Left renal cortex interstitium (tissue), 4 donors: ENCODE measurements around the gene SYT12. TPM values are rescaled to one million over a fixed set of nuclear protein-coding genes. Genes with fewer than 3 reads are reported as not detected.
"Not testable (repeated sequence)": the region's sequence is repeated elsewhere in the genome, so short reads cannot be mapped to it uniquely, and the experiment has no call there.

ENCODE experiments used
- DNase-seq, 4 donors: peaks; one replicate each; pipeline ENCODE4 v3.0.0-alpha.2; 2013; ENCODE audit warnings: low read depth in 4 of 4, low spot score in 2 of 4, missing footprints in 1 of 4
- polyA plus RNA-seq, 4 donors: library from polyadenylated mRNA; unstranded; fragments of 120-200 nt; gene quantifications; one replicate each; pipeline ENCODE4 v1.2.1, GENCODE V29; 2013; ENCODE audit not compliant: insufficient read length in 4 of 4

Gene SYT12, protein sequence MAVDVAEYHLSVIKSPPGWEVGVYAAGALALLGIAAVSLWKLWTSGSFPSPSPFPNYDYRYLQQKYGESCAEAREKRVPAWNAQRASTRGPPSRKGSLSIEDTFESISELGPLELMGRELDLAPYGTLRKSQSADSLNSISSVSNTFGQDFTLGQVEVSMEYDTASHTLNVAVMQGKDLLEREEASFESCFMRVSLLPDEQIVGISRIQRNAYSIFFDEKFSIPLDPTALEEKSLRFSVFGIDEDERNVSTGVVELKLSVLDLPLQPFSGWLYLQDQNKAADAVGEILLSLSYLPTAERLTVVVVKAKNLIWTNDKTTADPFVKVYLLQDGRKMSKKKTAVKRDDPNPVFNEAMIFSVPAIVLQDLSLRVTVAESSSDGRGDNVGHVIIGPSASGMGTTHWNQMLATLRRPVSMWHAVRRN
- polyA plus RNA-seq = under 1 TPM; 0.14 to 0.27 (median 0.17) TPM

DNA sequence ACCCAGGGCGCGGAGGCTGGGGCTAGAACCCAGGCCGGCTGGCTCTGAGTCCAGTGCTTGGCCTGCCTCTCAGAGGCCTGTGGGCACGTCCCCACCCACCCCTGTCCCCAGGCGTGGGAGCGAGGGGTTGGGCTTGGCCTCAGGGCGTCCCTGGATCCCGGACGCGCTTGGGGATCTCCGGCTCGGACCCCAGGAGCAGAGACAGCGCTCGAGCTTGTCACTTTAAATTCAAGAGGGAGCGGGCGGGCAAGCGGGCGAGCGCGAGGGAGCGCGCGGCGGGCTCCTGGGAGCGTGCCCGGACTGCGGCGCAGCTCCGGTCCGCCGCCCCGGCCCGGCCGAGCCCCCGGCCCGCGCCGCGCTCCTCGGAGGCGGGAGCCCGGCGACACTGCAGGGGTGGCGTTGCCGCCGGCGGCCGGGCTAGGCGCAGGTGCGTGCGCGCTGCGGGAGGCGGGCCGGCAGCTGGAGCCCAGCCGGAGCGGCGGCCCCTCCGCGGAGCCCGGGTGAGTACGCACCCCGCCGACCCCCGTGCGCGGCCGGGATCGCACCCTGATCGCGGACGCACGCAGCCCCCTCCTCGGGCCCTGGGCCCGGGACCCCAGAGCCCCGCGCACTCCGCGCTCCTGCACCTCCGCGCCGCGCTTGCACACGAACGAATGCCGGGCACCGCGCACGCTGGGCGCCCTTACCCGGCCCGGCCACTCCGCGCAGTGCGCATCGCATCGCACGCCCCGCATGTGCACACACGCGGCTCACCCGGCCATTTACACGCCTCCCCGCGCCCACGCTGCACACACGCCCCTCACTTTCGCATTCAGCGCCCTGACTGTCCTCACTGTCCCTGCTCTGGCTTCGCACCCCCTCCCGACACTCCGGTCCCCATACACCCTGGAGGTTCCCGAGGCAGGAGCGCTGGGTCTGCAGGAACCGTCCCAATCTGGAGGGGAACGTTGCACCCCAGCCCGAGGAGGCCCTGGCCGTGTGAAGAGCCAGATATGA lies at the start of gene SYT12:
SYT12 (plus strand) TSS at position 174 of the 996 bp plus-strand sequence. CDS start 7,011 bp downstream, outside the sequence.
- DNase-seq = no peak

DNA sequence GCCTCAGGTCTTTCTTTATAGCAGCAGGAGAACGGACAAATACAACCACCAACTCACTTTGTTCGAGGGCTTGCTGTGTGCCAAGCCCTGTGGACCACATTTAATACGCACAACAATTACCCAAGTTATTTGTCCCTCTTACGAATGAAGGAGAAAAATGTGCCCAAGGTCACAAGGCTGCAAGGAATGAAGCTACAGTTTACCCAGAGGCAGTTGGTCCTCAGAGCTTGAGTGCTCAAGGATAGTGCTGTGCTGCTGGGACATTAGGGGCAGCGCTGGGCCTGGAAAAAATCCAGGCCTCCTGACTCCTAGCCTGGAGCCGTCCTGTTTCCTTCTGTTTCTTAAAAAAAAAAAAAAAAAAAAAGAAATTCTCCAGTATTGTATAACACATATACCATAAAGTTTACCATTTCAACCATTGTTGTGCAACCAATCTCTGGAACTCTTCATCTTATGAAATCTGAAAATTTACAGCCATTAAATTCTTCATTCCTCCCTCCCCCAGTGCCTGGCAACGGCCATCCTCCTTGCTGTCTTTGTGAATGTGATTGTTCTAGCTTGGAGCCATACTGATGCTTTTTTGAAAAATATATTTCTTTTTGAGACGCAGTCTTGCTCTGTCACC lies 48.9 kb upstream of the SYT12 start:
- no peak for DNase-seq

DNA sequence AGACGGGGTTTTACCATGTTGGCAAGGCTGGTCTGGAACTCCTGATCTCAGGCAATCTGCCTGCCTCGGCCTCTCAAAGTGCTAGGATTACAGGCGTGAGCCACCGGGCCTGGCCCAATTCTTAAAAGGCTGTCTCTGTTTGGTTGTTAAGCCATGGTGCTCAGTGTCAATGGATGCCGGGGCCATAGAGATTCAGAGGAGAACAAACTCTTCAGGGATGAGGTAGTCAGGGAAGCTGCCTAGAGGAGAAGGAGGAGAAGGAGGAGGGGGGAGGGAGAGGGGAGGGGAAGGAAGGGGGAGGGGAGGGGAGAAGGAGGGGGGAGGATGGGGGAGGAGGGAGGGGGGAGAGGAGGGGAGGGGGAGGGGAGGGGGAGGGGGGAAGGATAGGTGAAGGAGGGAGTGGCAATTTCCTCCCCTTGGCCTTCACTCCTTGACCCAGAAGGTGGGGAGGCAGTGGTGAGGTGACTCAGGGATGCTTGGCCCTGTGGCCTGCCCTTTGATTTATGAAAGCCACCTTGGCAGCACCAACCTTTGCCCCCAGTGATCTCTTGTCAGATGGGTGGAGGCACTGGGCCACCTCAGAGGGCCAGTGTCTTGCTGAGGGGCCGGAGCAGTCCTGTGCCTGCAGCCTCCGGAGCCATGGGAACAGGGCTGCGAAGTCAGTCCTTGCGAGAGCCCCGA lies 48.1 kb upstream of the SYT12 start, which contains the start of gene C11orf86:
C11orf86 (plus strand) TSS at position 581 of the 681 bp plus-strand sequence; CDS start at position 640, 59 bp downstream.
- DNase-seq = no peak

DNA sequence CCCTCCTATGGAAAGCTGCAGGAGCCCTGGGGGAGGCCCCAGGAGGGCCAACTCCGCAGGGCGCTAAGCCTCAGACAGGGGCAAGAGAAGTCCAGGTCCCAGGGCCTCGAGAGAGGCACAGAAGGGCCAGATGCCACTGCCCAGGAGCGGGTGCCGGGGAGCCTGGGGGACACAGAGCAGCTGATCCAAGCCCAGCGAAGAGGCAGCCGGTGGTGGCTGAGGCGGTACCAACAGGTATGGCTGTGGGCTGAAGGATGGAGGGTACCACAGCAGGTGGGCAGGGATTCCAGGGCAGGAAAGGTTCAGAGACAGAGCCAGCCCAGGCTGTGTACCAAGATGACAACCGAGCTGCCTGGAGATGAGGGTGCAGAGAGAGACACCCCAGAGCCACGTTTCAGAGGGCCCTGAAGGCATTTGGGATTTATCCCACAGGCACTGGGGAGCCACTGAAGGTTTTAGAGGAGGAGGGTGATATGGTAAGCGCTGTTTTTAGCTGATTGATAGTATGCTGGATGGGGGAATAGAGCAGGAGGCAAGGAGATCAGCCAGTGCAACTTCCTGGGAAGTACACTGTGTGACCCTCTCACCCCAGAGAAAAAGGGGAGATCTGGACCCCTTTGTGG lies 47.4 kb upstream of the SYT12 start:
- DNase-seq = no peak

- DNase-seq = no peak
Observed at GRCh38 chr11:66976028-66976467, 46.9 kb upstream of the SYT12 start.

DNA sequence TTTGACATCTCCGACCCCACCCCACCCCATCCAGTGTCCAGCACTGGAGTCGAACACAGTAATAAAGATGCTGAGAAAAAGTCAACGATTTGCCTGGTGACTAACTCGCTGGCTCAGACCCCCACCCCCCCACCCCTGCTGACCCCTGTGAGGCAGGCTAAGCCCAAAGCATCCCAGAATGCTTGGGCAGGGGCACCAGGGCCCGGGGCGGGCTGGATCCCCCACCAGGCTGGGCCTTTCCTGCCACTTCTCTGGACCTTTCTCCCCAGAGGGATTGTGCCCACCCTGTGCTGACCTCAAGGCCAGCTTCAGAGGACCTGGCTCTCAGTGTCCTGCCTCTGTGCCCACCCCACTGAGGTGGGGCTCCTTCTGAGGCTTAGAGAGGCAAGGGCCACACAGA lies 46.0 kb upstream of the SYT12 start:
- no peak for DNase-seq

- DNase-seq = no peak
Observed at GRCh38 chr11:66978229-66978628, 44.7 kb upstream of the SYT12 start.

- DNase-seq = no peak
Observed at GRCh38 chr11:66978717-66979116, 44.2 kb upstream of the SYT12 start.

DNA sequence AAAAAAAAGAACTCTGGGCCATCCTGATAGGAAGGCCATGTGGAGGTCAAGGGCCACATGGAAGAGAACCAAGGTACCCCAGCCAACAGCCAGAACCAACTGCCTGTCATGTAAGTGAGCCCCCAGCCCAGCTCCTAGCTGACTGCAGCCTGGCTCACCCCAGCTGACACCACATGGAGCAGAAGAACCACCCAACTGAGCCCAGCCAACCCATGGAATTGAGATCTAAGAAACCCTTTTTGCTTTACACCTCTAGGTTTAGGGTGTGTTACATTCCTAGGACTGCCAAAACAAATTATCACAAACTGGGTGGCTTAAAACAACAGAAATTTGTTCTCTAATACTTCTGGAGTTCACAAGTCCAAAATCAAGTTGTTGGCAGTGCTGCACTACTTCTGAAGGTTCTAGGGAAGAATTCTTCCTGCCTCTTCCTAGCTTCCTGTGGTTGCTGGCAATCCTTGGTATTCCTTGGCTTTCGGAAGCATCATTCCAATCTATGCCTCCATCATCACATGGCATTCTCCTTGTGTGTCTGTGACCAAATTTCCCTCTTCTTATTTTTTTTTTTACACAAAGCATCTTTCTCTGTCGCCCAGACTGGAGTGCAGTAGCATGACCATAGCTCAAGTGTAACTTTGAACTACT lies 43.5 kb upstream of the SYT12 start:
- no peak for DNase-seq

DNA sequence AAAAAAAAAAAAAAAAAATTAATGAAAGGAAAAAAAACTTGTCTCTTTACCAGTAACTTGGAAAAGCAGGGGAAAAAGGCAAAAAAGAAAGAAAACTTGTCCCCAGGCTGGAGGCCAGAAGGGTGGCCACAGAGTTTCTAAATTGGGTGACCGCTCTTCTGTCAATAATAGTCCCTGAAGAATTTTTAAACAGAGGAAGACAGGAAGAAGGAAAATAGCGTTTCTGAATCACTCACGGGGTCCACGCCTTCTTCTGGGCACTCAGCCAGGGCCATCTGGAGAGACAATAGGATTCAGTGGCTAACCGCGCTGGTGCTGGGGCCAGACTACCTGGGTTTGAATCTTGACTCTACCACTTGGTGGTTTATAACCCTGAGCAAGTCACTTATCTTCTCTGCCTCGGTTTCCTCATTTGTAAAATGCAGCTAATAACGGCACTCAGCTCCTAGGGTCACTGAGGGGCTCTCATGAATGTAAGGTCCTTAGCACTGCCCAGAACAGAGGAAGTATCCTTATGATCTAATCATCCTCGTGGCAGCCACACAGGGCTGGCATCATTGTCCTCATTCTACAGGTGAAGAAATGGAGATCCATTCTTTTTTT lies 40.9 kb upstream of the SYT12 start:
- DNase-seq = peak in 1 of 4 donors; percentile 37

- DNase-seq = no peak
Observed at GRCh38 chr11:66983275-66983924, 39.5 kb upstream of the SYT12 start.

DNA sequence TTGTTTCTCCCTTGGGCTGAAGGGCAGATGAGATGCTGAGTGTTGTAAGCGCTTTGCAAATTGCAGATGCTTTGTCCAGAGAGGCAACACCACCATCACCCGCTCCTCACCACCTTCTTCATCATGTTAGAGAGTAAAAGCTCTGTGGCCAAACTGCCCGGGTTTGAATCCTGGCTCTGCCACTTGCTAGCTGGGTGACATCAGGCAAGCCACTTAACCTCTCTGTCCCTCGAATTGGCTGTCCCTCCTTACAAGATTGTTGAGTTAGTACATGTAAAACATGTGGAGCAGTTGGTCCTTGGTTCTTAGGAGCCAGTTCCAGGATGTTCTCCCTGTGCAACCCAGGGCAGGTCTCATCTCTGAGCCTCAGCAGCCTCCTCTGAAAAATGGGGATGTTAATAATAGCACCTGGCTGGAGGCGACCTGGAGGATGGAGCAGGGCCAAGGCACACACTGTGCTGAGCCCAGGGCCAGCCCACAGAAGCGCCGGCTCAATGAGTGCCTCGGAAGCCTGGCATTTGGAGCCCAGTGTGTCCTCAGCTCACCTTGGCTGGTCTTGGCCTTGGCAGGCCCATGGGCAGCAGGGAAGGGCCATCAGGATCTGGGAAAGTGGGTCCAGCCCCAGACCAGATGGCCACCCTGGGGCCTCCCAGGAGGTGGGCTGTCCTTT lies 37.3 kb upstream of the SYT12 start:
- DNase-seq = no peak

GRCh38 chr11:66986178-66986545 lies 36.8 kb upstream of the SYT12 start:
- DNase-seq = no peak

DNA sequence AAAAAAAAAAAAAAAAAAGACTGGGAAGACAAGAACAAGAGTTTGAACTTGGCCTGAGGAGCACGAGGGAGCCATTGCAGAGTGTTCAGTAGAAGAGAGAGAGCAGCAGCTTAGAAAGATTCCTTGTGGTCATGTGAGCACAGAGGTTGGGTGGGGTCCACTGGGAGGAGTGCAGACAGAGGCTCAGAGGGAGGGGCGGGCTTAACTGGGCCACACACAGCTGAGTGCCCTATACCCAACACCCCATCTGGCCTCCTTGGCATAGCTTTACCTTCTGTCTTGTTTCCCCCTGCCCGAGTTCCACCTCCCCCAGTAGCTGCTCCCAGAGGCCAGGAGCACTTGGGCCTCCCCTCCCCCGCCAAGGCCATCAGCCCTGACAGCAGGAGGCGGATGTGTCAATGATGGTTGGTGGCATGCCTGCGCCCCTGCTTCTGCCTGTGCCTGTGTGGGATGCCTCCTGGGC lies 35.7 kb upstream of the SYT12 start:
- DNase-seq = no peak

DNA sequence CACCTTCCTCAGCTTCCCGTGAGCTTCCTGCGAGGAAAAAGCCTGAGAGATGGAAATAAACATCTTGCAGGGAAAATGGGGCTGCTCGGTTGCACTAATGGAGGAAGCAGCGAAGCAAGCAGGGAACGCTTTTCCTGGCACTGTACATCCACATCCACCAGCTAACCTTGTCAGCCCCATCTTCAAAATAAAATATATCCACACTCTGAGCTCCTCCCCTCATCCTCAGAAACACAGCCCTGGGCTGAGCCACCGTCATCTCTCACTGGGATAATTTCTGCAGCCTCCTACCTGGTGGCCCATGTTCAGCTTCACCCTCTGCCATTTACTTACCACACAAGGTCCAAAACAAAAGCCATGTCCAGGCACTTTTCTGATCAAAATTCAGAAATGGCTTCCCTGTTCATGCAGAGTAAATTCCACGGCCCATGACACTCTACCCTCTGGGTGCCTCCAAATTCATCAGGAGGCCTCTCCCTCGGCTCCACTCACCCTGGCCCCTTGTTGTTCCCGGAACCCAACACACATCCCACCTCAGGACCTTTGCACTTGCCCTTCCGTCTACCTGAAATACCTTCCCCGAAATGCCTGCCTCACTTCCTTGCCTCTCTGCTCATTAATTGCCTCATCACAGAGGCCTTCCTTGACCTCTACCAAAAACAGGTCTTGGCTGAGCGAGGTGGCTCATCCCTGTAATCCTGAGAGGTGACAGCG lies 34.9 kb upstream of the SYT12 start:
- DNase-seq = no peak

- DNase-seq = not testable (repeated sequence)
Observed at GRCh38 chr11:66988741-66989140, 34.2 kb upstream of the SYT12 start.

GRCh38 chr11:66989360-66989759 lies 33.6 kb upstream of the SYT12 start:
- not testable (repeated sequence) for DNase-seq
